HG03558 (cell line): Measurements from ENCODE around the gene PFN1.
A peak's percentile ranks its signal among the peaks of the same experiment; 100 is the strongest.

Experiments used
- ATAC-seq: cut with Tn5 transposase; IDR thresholded peaks from one replicate; pipeline ENCODE4 v1.9.1; 2021; ENCODE audit warnings: moderate number of reproducible peaks; ENCODE audit not compliant: unreplicated experiment; ENCODE audit errors: extremely low read depth

Gene PFN1

DNA sequence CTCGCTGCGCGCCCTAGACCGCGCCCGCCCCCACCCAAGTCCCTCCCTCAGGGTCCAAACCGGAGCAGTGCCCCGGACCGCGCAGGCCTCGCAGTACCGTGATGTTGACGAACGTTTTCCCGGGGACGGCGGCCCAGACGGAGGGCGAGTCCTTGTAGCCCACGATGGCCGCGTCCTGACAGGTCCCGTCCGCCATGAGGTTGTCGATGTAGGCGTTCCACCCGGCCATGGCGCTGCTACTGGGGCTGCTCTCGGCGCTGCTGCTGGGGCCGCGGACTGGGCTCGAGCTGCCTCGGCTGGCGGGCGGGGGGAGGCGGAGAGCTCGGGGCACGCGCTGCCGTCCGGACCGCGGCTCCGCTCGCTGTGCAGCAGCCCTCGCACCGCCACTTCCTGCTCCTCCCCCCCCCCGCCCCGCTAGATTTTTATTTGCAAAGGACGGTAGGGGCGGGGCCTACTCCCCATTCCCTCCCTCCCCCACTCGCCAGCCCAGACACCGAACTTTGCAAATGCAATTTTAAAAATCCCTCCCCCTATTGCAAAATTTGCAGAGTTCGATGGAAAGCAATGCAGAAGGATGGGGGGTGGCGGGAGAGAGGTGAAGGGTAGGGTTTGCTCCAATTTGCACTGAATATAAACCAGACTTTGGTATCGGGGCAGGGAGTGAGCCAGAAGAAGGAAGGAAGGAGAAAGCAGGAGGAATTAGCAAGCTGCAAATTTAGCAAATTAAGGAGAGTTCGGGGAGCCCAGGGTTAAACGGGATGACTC lies at the start of gene PFN1:
TSS of gene PFN1 (minus strand) at position 365 of the 765 bp plus-strand sequence. CDS start at position 229, 136 bp downstream.
- ATAC-seq = no peak

DNA sequence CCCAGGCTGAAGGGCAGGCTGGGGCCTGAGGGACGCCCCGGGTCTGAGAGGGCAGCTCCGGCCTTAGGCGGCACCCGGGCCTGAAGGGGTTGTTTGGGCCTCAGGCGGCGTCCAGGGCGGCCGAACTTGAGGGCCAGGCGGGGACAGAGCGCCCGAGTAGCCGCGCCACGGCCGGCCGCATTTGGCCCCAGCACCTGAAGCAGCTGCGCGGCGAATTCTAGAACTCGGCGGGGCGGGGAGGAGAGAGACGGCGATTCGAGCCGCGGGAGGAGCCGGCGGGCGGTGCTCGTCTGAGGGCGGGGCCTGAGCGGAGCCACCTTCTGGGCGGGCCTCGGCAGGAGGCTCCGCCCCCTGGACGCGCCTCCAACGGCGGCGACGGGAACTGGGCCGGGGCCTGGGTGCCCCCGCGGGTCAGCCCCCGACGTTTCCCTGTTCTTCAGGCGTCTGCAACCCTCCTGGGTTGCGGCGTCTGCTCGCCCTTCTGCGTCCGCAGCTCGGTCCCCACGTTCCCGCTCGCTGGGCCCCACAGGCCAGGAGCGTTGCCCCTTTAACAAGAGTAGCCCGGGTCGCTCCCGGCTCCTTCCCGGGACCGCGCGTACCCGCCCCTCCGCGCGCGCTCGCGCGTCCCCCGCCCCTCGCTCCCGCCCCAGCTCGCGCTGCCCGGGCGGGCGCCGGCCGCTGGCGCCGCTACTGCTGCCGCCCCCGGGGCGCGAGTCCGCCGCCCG lies 49.1 kb upstream of the PFN1 start, which contains the start of the genes INCA1 and KIF1C:
TSS of gene INCA1 (minus strand) at position 221 of the 725 bp plus-strand sequence. CDS start 3,085 bp downstream, outside the sequence.
TSS of gene KIF1C (plus strand) at position 649 of the 725 bp plus-strand sequence. CDS start 2,297 bp downstream, outside the sequence.
- peak; percentile 53 for ATAC-seq

DNA sequence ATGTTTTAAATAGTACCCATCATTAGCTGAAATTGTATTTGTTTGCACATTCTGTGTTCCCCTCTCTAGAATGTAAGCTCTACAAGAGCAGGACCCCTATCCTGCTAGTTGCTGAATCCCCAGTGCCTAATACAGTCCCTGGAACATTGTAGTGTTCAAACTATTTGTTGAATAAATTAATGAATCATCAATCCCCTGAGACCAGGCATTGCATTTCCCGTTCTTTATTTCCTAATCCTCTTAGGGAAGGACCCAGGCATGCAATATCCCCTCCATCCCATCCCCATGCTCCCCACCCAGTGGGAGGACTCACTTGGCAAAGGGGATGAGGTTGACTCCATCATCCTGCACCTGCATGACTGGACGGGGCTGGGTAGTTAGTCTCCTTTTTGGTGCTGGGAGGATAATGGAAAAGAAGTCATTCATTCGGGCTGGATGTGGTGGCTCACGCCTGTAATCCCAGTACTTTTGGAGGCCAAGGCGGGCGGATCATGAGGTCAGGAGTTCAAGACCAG lies 45.8 kb upstream of the PFN1 start:
- ATAC-seq = no peak

DNA sequence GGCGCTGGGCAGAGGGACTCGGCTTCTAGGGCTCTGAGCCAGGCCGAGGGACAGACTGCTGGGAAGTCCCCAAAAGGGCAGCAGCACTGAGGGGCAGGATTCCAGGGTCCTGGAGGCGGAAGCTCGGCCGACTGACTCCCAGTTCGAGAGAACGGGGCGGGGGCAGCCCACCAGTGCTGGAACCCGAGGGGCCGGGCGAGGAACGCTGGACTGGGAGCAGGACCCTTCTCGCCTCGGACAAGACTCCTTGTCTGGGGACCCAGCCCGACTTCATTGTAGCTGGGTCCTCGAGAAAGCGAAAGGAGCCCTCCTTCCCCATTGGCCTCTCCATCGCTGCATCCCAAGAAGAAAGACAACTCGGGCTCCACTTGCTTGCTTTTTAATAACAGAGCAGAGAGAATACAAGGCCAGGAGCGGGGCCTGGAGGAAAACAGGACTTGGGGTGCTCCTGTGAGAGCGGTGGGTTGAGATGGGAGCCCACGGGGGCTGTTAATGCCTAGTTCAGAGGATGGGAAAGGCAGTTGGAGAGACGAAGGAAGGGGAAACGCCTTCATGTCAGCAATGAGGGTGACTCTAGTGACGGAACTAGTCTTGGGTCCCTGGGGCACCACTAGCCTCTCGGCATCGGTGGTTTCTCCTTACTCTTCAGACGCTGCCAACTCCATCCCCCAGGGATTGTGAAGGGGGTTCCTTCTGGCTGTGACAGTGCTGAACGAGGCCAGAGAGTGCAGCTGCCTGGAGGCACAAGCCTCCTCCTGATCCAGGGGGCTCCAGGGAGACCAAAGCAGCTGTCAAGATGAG lies 39.6 kb upstream of the PFN1 start:
- no peak for ATAC-seq

DNA sequence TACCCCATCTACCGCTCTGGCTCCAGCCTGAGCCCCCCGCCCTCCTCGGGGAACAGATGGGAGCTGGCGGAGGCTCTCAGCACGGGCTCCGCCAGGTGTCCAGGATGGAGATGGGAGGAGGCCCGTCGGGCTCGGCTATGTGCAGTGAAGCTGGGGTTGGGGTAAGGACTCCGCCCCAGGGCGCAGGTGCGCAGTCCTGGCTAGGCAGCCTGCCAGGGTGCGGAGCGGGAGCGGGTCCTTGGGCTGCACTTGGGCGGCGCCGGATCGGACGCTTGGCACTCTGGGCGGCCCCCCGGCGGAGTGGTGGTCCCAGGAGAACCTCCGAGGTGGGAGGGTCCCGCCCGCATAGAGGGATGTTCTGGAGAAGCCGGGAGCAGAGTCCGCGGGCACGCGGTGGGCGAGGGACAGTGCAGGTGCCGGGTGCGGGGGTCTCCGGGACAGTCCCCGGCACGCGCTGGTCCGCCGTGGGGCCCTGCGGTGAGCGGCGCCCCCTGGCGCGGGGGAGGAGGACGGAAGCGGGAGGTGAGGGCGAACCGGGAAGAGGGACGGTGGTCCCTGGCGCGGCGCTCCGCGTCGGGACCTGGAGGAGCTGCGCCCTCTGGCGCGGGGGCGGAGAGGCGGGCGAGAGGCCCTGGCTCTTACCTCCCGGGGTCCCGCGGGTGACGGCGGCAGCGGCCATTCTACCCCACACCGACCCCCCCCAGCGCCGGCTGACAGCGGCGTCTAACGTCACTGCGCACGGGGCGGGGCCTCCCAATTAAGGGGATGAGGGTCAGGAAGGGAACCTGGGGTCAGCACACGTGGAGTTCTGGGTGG lies 38.8 kb upstream of the PFN1 start, which contains the start of gene CAMTA2:
TSS of gene CAMTA2 (minus strand) at position 725 of the 816 bp plus-strand sequence. CDS start 1,453 bp downstream, outside the sequence.
- ATAC-seq = no peak

DNA sequence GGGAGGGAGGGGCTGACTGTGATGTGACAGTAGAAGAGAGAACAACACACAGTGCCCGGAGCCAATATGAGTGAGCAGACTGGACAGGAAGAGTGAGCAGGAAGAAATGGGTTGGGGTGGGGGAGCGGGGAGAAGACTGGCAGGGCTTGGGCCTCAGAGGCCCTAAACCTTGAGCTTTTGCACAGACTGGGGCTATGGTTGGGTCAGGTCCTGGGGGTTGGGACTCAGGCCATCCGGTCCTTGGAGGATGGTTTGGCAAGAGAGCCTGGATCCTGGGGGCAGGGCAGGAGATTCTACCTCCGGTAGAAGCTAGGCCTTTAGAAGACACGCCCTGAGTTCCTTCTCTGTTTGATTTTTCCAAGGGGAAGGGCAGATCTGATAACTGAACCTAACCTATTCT lies 38.1 kb upstream of the PFN1 start:
- no peak for ATAC-seq

DNA sequence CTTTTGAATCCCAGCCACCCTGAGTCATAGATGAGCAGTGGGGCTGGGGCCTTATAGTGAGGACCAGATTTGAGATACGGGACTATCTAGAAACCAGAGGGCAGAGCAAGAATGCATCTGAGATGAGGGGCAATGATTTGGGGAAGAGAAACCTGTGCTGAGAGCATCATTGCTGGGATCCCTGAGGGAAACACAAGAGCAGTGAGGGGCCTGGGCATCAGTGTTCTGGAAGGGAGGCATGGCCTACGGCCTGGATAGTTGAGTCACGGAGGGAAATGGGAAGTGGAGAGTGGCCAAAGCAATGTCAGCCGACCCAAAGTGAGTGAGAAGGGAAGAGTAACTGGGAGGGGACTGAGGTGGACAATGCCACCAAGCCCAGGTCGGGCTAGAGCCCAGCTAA lies 34.0 kb upstream of the PFN1 start:
- ATAC-seq = no peak

DNA sequence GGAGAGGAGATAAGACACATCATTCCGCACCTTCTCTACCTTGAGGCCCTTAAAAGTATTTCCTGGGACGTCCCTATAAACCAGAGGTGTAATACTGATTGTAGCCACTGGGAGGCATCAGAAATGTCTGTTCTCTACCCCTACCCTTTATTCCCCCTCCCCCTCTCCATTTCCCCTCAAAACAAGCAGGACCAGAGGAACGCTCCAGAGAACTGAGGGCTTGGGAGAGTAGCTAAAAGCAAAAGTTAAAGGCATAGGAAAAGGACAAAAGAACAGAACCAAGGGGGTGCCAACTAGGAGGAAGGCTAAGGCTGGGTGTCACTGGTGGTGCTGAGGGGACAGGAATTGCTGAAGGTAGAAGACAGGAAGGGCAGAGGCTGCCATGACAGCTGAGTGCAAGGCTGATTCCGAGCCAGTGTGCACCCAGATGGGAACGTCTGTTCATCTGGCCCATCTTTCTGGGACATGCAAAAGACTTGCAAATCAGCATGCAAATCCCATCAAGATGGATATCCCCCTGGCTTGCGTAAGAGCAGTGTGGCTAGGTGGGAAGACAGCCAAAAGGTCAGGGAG lies 32.4 kb upstream of the PFN1 start:
- ATAC-seq = no peak

DNA sequence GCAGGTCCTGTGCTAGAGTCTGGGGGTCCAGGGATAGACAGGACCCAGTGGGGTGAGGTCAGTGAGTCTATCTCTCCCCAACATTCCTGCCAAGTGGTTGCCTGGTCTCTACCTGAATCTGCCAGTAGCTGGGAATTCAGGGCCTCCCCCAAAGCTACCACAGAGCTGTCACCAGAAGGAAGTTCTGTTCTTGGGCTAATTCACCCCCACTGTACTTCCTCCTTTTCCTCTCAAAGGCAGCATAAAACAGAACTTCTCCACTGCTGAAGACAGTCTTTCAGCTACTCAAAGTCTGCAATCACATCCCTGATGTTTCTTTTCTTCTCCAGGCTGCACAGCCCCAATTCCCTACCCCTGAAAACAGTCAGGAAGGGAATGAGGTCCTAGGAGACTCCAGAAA lies 30.4 kb upstream of the PFN1 start:
- ATAC-seq = no peak

DNA sequence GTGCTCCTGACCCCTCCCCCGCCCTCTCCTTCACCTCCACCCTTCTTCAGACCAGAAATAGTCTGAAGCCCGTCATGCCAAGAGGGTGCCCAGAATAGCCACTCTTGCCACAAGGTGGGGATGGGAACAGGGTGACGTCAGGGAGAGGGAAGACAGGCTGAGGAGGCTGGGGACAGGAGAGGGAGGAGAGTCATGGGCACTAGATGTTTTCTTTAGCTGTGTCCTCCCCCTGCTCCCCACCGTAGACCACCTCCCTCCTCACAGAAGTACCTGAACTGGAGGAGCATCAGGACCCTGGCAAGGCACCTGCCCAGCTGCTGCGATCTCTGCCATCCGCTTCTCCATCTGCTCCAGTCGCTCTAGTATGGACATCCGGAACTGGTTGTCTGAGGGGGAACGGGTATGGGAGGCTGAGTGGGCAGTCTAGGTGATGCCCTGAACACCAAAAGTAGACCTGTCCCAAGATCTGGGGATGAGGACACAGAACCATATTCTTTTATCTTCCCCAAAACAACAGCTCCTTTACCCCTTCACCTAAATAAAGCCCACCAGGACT lies 25.9 kb upstream of the PFN1 start:
- no peak for ATAC-seq

DNA sequence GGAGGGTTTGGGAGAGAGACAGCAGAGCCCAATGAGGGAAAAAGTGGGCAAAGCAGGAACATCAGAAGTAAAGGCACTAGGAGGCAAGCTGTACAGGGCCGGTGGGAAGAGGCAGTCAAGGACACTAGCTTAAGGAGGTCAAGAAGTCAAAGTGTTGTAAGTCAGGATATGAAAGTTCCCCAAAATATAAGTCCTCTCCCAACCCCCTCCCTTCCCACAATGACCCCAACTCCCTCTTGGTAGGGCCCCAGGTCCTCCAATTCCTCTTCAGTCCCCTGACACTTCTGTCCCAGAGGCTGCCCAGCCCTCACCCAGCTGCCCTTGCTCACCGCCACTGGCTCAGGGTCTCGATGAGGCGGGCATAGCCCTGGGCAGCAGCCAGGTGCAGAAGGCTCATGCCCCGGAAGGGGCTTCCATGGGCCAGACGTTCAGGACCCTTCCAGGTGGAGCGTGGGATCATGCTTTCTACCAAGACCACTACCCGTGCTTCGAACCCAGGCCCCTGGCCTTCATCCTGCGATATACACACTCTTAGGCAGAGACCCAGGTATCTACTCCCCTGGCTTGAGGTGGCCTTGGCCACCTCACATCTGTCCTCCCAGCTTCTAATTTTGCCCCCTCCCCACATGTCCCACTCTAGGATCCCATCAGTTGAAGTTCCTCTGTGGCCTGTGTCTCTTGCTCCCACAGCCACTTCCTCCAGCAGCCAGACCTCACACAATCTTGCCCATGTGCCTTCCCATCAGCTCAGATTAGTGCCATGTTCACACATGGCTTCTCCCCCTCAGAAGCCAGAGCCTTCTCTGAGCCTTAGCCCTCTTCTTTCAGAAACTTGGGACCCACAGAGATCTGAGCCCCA lies 25.2 kb upstream of the PFN1 start:
- ATAC-seq = no peak

DNA sequence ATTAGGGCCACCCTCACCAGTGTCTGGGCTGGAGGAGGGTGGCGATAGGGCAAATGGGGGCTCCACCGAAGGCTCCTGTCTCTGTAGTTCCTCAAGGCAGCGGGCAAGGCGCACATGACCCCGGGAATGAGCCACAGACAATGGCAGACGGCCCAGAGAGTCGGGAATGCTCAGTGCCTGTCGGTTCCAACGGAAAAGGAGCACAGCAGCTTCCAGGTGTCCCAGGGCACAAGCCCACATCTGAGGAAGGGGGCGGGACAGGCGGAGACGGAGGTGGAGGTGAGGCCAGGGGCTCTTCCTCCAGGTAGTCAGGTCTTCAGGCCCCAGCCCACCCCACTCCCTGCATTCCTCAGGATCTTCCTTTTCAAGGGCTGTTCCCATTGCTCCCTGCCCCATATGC lies 24.4 kb upstream of the PFN1 start:
- ATAC-seq = no peak

DNA sequence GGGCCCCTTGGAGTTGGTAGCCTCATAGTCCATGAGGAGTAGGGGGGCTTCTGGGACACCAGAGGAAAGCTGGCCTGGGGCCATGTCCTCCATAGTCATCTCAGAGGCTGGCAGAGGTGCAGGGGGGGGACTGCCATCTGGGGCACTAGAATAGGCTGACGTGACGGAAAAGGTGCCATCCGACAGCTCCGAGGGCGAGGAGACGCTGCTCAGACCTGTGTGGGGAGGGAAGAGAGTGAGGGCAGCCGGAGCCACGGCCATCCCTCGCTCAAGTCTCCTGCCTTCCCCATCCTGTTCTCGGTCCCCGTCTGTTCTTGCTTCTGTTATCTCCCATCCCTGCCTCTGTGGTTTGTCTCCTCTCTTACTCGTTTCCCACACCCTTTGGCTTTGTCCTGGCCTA lies 24.0 kb upstream of the PFN1 start:
- no peak for ATAC-seq

DNA sequence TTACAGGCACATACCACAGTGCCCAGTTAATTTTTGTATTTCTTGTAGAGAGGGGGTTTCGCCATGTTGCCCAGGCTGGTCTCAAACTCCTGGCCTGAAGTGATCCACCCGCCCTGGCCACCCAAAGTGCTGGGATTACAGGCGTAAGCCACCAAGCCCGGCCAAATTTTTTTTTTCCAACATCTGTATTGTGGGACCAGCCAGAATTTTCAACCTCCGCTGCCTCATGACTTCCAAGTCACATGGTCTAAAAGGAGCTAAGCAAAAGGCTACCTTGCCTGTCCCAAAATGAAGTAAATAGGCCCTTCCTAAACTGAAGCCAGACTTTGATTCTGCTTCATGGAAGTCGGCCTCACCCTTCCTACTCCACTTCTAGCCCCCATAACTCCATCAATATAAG lies 23.5 kb upstream of the PFN1 start:
- no peak for ATAC-seq

DNA sequence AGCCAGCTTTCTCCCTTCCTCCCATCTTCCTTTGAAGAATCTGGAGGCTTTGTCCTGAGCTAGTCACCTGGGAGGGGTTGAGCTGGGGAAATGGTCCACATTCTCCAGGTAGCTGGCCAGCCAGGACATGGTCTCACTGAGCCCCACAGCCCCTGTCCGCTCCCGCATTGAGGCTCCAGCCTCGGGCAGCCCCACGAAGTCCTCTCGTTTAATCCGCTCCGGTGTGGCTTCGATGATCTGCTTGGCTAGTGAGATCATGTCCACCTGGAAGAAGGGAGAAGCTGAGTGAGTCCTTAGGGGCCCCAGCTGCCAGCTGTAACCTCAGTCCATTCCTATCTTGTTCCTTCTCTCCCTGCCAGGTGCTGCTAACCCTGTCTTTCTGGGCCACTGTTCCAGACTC lies 21.9 kb upstream of the PFN1 start:
- ATAC-seq = no peak

DNA sequence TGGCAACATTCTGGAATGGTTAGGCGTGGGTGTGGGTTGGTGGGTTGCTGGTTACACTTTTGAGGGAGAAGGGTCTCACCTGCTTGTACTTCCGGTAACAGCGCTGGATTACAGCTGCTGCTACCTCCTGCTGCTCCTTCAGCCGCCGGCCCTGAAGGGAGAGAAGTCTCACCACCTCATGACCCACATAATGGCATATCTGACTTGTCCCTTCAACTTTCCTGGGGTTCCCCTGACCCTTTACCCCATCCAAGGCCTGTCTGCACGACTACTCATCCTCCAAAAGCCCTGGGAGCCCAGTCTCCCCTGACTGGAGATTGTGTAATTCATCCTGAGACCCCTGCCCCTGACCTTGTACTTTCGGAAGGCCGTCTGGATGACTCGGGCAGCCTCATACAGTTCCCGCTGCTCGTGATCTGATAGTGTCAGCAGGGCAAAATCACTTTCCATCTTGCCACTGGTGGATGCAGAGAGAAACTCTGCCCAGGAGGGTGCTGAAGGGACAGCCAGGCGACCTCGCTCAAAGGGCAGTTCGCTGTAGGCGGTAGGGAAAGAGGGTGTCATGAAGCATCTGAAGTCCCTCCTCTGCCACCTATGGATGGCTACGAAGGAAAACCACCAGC lies 21.3 kb upstream of the PFN1 start:
- ATAC-seq = no peak

DNA sequence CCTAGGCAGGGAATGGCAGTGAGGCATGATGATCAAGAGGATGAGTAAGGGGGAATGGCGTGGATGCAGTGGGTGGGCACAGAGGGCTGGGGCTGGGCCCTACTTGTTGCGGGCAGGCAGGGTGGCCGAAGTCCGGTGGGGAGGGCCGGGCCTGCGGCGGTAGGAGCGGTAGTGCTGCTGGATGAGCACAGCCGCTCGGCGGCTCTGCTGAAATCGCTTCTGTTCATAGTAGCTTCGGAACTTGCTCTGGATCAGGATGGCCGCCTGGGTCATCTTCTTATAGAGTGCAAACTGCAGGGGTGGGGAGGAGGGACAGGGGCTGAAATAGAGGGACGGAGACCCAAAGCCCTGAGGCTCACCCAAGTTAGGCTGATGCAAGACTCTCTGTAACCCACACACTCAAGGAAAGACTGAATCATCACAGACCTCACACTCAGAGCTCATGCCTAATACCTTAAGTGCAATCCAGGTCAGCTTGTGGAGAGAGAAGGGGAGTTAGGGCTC lies 20.8 kb upstream of the PFN1 start:
- ATAC-seq = no peak
